ENCODE results near the gene BTC. TPM values are rescaled to one million over a fixed set of nuclear protein-coding genes. Genes with fewer than 3 reads are reported as not detected.

The BTC gene
- total and polyA plus RNA-seq, 8 donors, result 1.2 to 3.7 (median 1.6) TPM

- Histone ChIP-seq H3K36me3 (no peaks in the 10 kb centered on the region), H3K27me3 (no peaks in the 10 kb centered on the region), H3K27ac (no peak overlapping the region), H3K9me3 (no peaks in the 10 kb centered on the region), H3K4me3 (no peak overlapping the region), H3K4me1 (no peaks in the 10 kb centered on the region)
- TF ChIP-seq, protein P1, sequence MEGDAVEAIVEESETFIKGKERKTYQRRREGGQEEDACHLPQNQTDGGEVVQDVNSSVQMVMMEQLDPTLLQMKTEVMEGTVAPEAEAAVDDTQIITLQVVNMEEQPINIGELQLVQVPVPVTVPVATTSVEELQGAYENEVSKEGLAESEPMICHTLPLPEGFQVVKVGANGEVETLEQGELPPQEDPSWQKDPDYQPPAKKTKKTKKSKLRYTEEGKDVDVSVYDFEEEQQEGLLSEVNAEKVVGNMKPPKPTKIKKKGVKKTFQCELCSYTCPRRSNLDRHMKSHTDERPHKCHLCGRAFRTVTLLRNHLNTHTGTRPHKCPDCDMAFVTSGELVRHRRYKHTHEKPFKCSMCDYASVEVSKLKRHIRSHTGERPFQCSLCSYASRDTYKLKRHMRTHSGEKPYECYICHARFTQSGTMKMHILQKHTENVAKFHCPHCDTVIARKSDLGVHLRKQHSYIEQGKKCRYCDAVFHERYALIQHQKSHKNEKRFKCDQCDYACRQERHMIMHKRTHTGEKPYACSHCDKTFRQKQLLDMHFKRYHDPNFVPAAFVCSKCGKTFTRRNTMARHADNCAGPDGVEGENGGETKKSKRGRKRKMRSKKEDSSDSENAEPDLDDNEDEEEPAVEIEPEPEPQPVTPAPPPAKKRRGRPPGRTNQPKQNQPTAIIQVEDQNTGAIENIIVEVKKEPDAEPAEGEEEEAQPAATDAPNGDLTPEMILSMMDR (IDR thresholded peaks at IDR 0.05), result no peak
- DNase-seq (no peak), ATAC-seq (no peak), FAIRE-seq (no peak)
- intact Hi-C loops (cut with DNase I), result no loop called here
- 87 to 89% methylated on average over 2 of the region's 2 CpGs for WGBS, 2 donors
Observed at GRCh38 chr4:74734995-74735394, 59.3 kb downstream of the BTC start.

- 54 to 58% methylated on average over 1 of the region's 1 CpG for WGBS, 2 donors
- FAIRE-seq (no peak), ATAC-seq (peak in 2 of 4 donors; percentile 35 to 67), DNase-seq (no peak)
- no peak overlapping the region for H3K4me3 ChIP-seq
- TF ChIP-seq, protein P1 (IDR thresholded peaks at IDR 0.05), result no peak
- H3K36me3 ChIP-seq, result no peaks in the 10 kb centered on the region
- intact Hi-C loops (cut with DNase I), result no loop called here
- H3K4me1 ChIP-seq, result no peaks in the 10 kb centered on the region
- no peaks in the 10 kb centered on the region for H3K9me3 ChIP-seq
- no peak overlapping the region for H3K27ac ChIP-seq
- H3K27me3 ChIP-seq, result no peaks in the 10 kb centered on the region
Observed at GRCh38 chr4:74733756-74734155, 60.6 kb downstream of the BTC start.

DNA sequence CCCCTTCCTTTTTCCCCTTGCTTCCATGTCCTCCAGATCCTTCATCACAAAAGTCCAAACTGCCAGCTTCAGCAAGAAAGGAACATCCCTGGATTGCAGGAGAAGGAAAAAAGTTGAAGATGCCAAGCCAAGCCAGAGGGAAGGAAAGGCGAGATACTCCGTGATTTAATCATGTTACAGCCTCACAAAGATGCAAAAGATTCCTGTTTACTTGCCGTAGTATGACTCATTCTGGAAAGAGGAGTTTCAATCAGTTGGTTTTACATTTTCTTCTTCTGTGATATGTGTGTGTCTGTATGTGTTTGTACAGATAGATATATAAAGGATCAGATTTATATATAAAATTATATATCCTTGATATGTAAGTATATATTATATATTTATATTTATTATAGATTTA is 69.3 kb downstream of the BTC start:
- TF ChIP-seq, protein P1 (IDR thresholded peaks at IDR 0.05), result no peak
- intact Hi-C loops (cut with DNase I), result no loop called here
- no peak for DNase-seq
- Histone ChIP-seq H3K27me3 (no peaks in the 10 kb centered on the region), H3K36me3 (no peaks in the 10 kb centered on the region), H3K4me1 (no peaks in the 10 kb centered on the region), H3K4me3 (no peak overlapping the region), H3K9me3 (no peaks in the 10 kb centered on the region), H3K27ac (no peak overlapping the region)
- ATAC-seq, result no peak
- WGBS, 2 donors, result 61 to 79% methylated on average over 3 of the region's 3 CpGs
- peak; percentile 79 for FAIRE-seq

DNA sequence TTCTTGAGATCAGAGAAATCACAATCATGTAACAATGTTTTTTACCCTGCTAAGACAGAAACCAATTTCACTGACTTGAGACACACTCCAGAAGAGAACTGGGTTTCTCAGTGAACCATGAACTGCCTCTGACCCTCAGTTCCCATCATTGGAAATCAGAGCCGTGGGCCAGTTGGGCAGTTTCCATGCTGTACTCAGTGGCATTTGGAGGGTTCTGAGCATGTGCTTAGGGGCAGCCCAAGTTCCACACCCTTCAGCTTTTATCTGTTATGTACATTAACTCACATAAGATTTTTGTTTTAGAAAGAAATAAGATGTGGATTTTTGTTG is 77.9 kb downstream of the BTC start:
- TF ChIP-seq, protein P1 (IDR thresholded peaks at IDR 0.05), result no peak
- intact Hi-C loops (cut with DNase I), result no loop called here
- 56 to 77% methylated on average over 1 of the region's 1 CpG for WGBS, 2 donors
- Histone ChIP-seq H3K4me1 (no peaks in the 10 kb centered on the region), H3K36me3 (no peaks in the 10 kb centered on the region), H3K27ac (no peak overlapping the region), H3K9me3 (no peaks in the 10 kb centered on the region), H3K4me3 (no peak overlapping the region), H3K27me3 (no peaks in the 10 kb centered on the region)
- DNase-seq, result no peak
- no peak for ATAC-seq
- FAIRE-seq, result no peak

DNA sequence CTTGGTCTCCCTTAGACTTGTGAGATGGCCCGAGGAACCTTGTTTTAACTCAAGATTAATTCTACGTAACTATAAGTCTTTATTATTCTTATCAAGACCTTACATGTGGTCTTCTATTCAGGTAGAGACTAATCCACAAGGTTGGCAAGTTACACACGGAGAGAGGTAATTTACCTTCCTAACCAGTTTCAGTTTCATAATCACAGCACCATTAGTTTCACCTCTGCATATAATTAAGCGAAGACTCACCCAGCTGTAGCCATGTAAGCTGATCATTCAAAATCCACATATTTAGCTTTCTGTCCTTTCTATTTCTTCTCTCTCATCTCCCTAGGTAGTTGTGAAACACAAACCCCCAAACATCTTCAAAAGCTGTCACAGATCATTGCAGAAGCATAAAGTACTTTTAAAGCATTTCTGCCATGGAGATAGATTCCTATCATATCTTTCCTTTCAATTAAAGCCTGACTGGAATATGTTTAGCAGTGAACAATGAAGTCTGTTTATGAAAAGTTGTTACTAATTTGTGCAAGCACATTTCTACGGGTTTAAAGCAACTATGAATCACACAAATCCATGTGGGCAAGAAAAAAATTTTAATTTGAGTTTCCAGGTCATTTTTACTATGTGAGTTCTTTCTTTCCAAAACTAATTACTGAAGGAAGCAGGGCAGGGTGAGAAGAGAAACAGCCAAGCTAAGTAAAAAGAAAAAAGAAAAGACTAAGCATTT is 78.5 kb downstream of the BTC start:
- H3K27ac ChIP-seq, result no peak overlapping the region
- no peaks in the 10 kb centered on the region for H3K4me1 ChIP-seq
- DNase-seq (no peak), FAIRE-seq (no peak), ATAC-seq (peak in 3 of 4 donors; percentile 44 to 57 (median 45))
- 44 to 48% methylated on average over 5 of the region's 5 CpGs for WGBS, 2 donors
- H3K36me3 ChIP-seq, result no peaks in the 10 kb centered on the region
- no peak overlapping the region for H3K4me3 ChIP-seq
- intact Hi-C loops (cut with DNase I), result no loop called here
- H3K27me3 ChIP-seq, result no peaks in the 10 kb centered on the region
- TF ChIP-seq, protein P1 (IDR thresholded peaks at IDR 0.05), result no peak
- H3K9me3 ChIP-seq, result no peaks in the 10 kb centered on the region
